CD14-positive monocyte (primary cell): Measurements from ENCODE around the gene MYO15B. TPM values are rescaled to one million over a fixed set of nuclear protein-coding genes. Genes with fewer than 3 reads are reported as not detected.

Source experiments
- DNase-seq, 3 donors: peaks; one replicate each; pipeline ENCODE4 v3.0.0-alpha.2; 2011 to 2022
- H2AFZ ChIP-seq: 2 replicates; pipeline ENCODE4 v1.6.0; 2012; ENCODE audit warnings: mild to moderate bottlenecking, low read depth, low read length, inconsistent platforms; ENCODE audit not compliant: insufficient read depth, poor library complexity, severe bottlenecking
- H3K27ac ChIP-seq, 2 donors: 1 replicate in 1 of 2; 2 replicates in 1 of 2; pipeline ENCODE4 v1.5.1; 2012 to 2013; ENCODE audit warnings: low read length in 2 of 2, control low read depth in 1 of 2, inconsistent platforms in 1 of 2, low read depth in 1 of 2, mild to moderate bottlenecking in 1 of 2
- H3K27me3 ChIP-seq, 2 donors: one replicate each; pipeline versions ENCODE4 v1.6.0 to v1.6.1; 2011 to 2013; ENCODE audit warnings: low read length in 2 of 2; ENCODE audit not compliant: control insufficient read depth in 2 of 2, insufficient read depth in 2 of 2
- H3K36me3 ChIP-seq, 2 donors: replicated peaks in 1 of 2; 1 replicate in 1 of 2; 2 replicates in 1 of 2; pipeline versions ENCODE4 v1.5.1 to v1.6.1; 2012 to 2013; ENCODE audit warnings: low read length in 2 of 2, control low read depth in 1 of 2, inconsistent platforms in 1 of 2, mild to moderate bottlenecking in 1 of 2; ENCODE audit not compliant: insufficient read depth in 2 of 2, control insufficient read depth in 1 of 2
- H3K4me1 ChIP-seq, 2 donors: 1 replicate in 1 of 2; 2 replicates in 1 of 2; pipeline versions ENCODE4 v1.5.1 to v1.6.1; 2012 to 2013; ENCODE audit warnings: low read length in 2 of 2, control low read depth in 1 of 2, inconsistent platforms in 1 of 2, mild to moderate bottlenecking in 1 of 2, moderate library complexity in 1 of 2; ENCODE audit not compliant: insufficient read depth in 2 of 2, control insufficient read depth in 1 of 2
- H3K4me2 ChIP-seq: replicated peaks from 2 replicates; pipeline ENCODE3; 2012; ENCODE audit warnings: low read length, moderate library complexity, mild to moderate bottlenecking; ENCODE audit not compliant: poor library complexity, severe bottlenecking; ENCODE audit errors: extremely low read depth
- H3K4me3 ChIP-seq, 3 experiments: fragments of 200-600 bp in 1 of 3; sonication (generic) in 1 of 3; replicated peaks in 1 of 3; 1 replicate in 2 of 3; 2 replicates in 1 of 3; pipeline ENCODE4 v1.5.1; 2011 to 2013; ENCODE audit warnings: low read length in 3 of 3, mild to moderate bottlenecking in 3 of 3, control low read depth in 2 of 3, low read depth in 2 of 3, inconsistent platforms in 1 of 3, moderate library complexity in 1 of 3
- H3K79me2 ChIP-seq: 2 replicates; pipeline ENCODE4 v1.6.0; 2012; ENCODE audit warnings: mild to moderate bottlenecking, control low read depth, inconsistent platforms, low read length, moderate library complexity; ENCODE audit not compliant: insufficient read depth
- H3K9ac ChIP-seq: 2 replicates; pipeline ENCODE4 v1.6.0; 2017; ENCODE audit warnings: low read length, mild to moderate bottlenecking; ENCODE audit not compliant: insufficient read depth, poor library complexity, severe bottlenecking
- H3K9me3 ChIP-seq, 2 donors: replicated peaks in 1 of 2; 1 replicate in 1 of 2; 2 replicates in 1 of 2; pipeline versions ENCODE4 v1.5.1 to v1.6.1; 2012 to 2013; ENCODE audit warnings: low read length in 2 of 2, control low read depth in 1 of 2; ENCODE audit not compliant: control insufficient read depth in 1 of 2, insufficient read depth in 1 of 2
- H4K20me1 ChIP-seq: 2 replicates; pipeline ENCODE4 v1.6.0; 2012; ENCODE audit warnings: mild to moderate bottlenecking, low read length, control low read depth, moderate library complexity; ENCODE audit not compliant: insufficient read depth
- H3K27ac Mint-ChIP-seq, 7 donors: one replicate each; pipeline ENCODE4 v1.8.0; 2020; ENCODE audit warnings: mild to moderate bottlenecking in 7 of 7, mixed read lengths in 7 of 7, moderate library complexity in 6 of 7, inconsistent platforms in 2 of 7
- H3K27me3 Mint-ChIP-seq, 3 donors: one replicate each; pipeline ENCODE4 v1.8.0; 2021 to 2022; ENCODE audit warnings: low read depth in 3 of 3, mild to moderate bottlenecking in 3 of 3, mixed read lengths in 3 of 3, moderate library complexity in 3 of 3, inconsistent platforms in 1 of 3
- H3K36me3 Mint-ChIP-seq, 2 donors: one replicate each; pipeline ENCODE4 v1.8.0; 2020; ENCODE audit warnings: mixed read lengths in 2 of 2, inconsistent platforms in 1 of 2, mild to moderate bottlenecking in 1 of 2
- H3K4me1 Mint-ChIP-seq: one replicate; pipeline ENCODE4 v1.8.0; 2020; ENCODE audit warnings: mild to moderate bottlenecking, mixed read lengths
- H3K4me3 Mint-ChIP-seq, 2 donors: one replicate each; pipeline ENCODE4 v1.8.0; 2020; ENCODE audit warnings: mild to moderate bottlenecking in 2 of 2, mixed read lengths in 2 of 2, moderate library complexity in 1 of 2
- H3K9me3 Mint-ChIP-seq, 7 donors: one replicate each; pipeline ENCODE4 v1.8.0; 2020 to 2022; ENCODE audit warnings: mixed read lengths in 7 of 7, mild to moderate bottlenecking in 6 of 7, moderate library complexity in 6 of 7, inconsistent platforms in 2 of 7
- WGBS: methylation state at CpG from one replicate; pipeline ENCODE4 v1.1.5; 2013; ENCODE audit warnings: missing lambda C conversion rate; ENCODE audit not compliant: insufficient coverage; 5-methylcytosine and 5-hydroxymethylcytosine counted together
- intact Hi-C, 2 donors: fragments of 100-400 bp; cut with micrococcal nuclease; formaldehyde crosslinking; loops; one replicate each; pipeline versions ENCODE4 v1.15.0 to v1.15.1; 2023
- polyA plus RNA-seq, 3 donors: library from polyadenylated mRNA; depleted of rRNA in 1 of 3; unstranded in 2 of 3; stranded (reverse) in 1 of 3; fragments of 300-500 nt in 2 of 3; fragments of >200 nt in 1 of 3; fragmentation: Illumina TruSeq in 2 of 3; gene quantifications; 1 replicate in 2 of 3; 2 replicates in 1 of 3; pipeline ENCODE4 v1.2.3, GENCODE V29; 2012 to 2021
- TF ChIP-seq, protein P1 (sequence below): fragments of 200-600 bp; IDR thresholded peaks from one replicate; pipeline ENCODE4 v1.8.0; 2022; ENCODE audit warnings: antibody characterized with exemption, mild to moderate bottlenecking

Gene MYO15B
- polyA plus RNA-seq, 3 donors, result 0.17 to 596 (median 0.62) TPM

DNA sequence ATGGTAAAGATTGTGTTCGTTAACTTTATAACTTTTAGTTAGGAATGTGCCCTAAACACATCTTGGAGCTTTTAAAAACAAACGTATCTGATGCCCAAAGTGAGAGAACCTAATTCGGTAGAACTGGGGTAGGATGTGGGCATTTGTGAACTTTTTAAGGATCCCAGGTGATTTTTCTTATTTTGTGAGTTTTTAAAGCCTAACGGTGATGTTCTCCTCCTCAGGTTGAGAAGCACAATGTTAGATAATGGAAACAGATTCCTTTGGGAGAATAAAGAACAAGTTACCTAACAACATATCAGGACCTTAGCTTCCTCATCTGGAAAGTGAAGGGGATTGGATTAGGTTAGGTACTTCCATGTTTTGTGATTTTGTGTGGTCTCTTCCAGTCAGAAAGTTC lies 80.2 kb downstream of the MYO15B start:
- Mint-ChIP-seq H3K36me3 (peaks cover 42 to 53% of the 10 kb centered on the region in 2 donors), H3K4me1 (peaks cover 12% of the 10 kb centered on the region), H3K4me3 (no peak overlapping the region), H3K9me3 (no peaks in the 10 kb centered on the region), H3K27me3 (peaks cover 0 to 2% (median 0%) of the 10 kb centered on the region in 3 donors), H3K27ac (no peak overlapping the region)
- H3K27ac ChIP-seq, result peak overlapping the region; percentile 84 to 99
- DNase-seq, result no peak
- peak overlapping the region; percentile 89 to 97 (median 92) for H3K4me3 ChIP-seq
- H2AFZ ChIP-seq, result peak overlapping the region; percentile 82
- H3K9me3 ChIP-seq, result no peaks in the 10 kb centered on the region
- H3K4me2 ChIP-seq, result peak overlapping the region; percentile 86
- peaks cover 16% of the 10 kb centered on the region for H4K20me1 ChIP-seq
- peak overlapping the region; percentile 97 for H3K9ac ChIP-seq
- peaks cover 36 to 49% of the 10 kb centered on the region in 2 donors for H3K36me3 ChIP-seq
- H3K4me1 ChIP-seq, result peaks cover 17 to 22% of the 10 kb centered on the region in 2 donors
- peaks cover 62% of the 10 kb centered on the region for H3K79me2 ChIP-seq
- intact Hi-C loops, result loop anchor here (10.0 kb wide), 2 partner anchors 177 to 793 kb away; partner anchors contain the start of genes FDXR (in 1 of the 2) and UNC13D (in 1 of the 2)
- TF ChIP-seq, protein P1, sequence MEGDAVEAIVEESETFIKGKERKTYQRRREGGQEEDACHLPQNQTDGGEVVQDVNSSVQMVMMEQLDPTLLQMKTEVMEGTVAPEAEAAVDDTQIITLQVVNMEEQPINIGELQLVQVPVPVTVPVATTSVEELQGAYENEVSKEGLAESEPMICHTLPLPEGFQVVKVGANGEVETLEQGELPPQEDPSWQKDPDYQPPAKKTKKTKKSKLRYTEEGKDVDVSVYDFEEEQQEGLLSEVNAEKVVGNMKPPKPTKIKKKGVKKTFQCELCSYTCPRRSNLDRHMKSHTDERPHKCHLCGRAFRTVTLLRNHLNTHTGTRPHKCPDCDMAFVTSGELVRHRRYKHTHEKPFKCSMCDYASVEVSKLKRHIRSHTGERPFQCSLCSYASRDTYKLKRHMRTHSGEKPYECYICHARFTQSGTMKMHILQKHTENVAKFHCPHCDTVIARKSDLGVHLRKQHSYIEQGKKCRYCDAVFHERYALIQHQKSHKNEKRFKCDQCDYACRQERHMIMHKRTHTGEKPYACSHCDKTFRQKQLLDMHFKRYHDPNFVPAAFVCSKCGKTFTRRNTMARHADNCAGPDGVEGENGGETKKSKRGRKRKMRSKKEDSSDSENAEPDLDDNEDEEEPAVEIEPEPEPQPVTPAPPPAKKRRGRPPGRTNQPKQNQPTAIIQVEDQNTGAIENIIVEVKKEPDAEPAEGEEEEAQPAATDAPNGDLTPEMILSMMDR, result no peak
- 0% methylated on average over 2 of the region's 4 CpGs for WGBS
- H3K27me3 ChIP-seq, result no peaks in the 10 kb centered on the region

DNA sequence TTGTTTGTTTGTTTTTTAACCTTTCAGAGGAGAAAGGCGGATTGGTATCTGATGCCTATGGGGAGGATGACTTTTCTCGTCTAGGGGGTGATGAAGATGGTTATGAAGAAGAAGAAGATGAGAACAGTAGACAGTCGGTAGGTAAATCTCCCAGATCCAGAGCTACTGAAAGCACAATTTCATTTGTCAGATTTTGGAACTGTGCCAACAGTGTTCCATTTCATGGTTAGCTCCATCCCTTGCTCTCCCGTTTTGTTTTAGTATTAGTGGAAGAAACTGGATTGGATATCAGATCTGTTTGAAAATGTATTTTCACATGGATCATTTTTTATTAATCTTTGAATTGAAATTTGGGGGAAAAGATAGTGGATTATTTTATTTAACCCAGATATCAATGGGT lies 80.9 kb downstream of the MYO15B start:
- Histone ChIP-seq H3K9ac (no peak overlapping the region), H3K27ac (peak overlapping the region in 1 of 2 donors; percentile 99)

More for the DNA sequence above, 80.9 kb downstream of the MYO15B start:
- TF ChIP-seq, protein P1, result no peak
- Histone ChIP-seq H3K36me3 (peaks cover 41 to 54% of the 10 kb centered on the region in 2 donors), H3K4me3 (peak overlapping the region in 1 of 3 experiments; percentile 89), H3K9me3 (no peaks in the 10 kb centered on the region), H3K4me1 (peaks cover 17 to 22% of the 10 kb centered on the region in 2 donors), H3K4me2 (peak overlapping the region; percentile 86), H4K20me1 (peaks cover 16% of the 10 kb centered on the region), H3K27me3 (no peaks in the 10 kb centered on the region), H2AFZ (no peak overlapping the region), H3K79me2 (peaks cover 62% of the 10 kb centered on the region)
- DNase-seq, result no peak
- peaks cover 0 to 2% (median 1%) of the 10 kb centered on the region in 3 donors for H3K27me3 Mint-ChIP-seq
- H3K27ac Mint-ChIP-seq, result peak overlapping the region in 1 of 7 donors; percentile 40
- 100% methylated on average over 1 of the region's 4 CpGs for WGBS
- H3K4me1 Mint-ChIP-seq, result peaks cover 12% of the 10 kb centered on the region
- H3K9me3 Mint-ChIP-seq, result no peaks in the 10 kb centered on the region
- no peak overlapping the region for H3K4me3 Mint-ChIP-seq
- intact Hi-C loops, result loop anchor here (10.0 kb wide), 2 partner anchors 176 to 794 kb away; partner anchors contain the start of genes FDXR (in 1 of the 2) and UNC13D (in 1 of the 2)
- peaks cover 49 to 59% of the 10 kb centered on the region in 2 donors for H3K36me3 Mint-ChIP-seq
